SK-N-SH (cell line): ENCODE measurements around the gene BCAR3. TPM values are rescaled to one million over a fixed set of nuclear protein-coding genes. Genes with fewer than 3 reads are reported as not detected.
A peak's percentile ranks its signal among the peaks of the same experiment; 100 is the strongest.

Source experiments
- CTCF ChIA-PET: fragments of 300-600, 350-600 bp; formaldehyde crosslinking; extraction: SDS; loops from one replicate; lab custom pipeline; 2021; lab: Yijun Ruan, JAX
- POLR2A ChIA-PET: fragments of 350-600 bp; sonication (Branson Sonifier 250); formaldehyde crosslinking; extraction: SDS; loops from one replicate; lab custom pipeline; 2020; ENCODE audit warnings: antibody characterized with exemption, inconsistent platforms; lab: Yijun Ruan, JAX
- DNase-seq: peaks from one replicate; pipeline ENCODE4 v3.0.0; 2012
- H2AFZ ChIP-seq: fragments of 200-600 bp; sonication (generic); 2 replicates; pipeline ENCODE4 v1.8.1; 2016; ENCODE audit warnings: antibody characterized with exemption, mild to moderate bottlenecking, low read depth
- H3F3A ChIP-seq: fragments of 200-600 bp; sonication (generic); replicated peaks from 2 replicates; pipeline ENCODE3; 2016; ENCODE audit warnings: antibody characterized with exemption, mild to moderate bottlenecking; ENCODE audit not compliant: insufficient read depth
- H3K27ac ChIP-seq, 2 experiments: fragments of 200-500 bp in 1 of 2; fragments of 200-600 bp in 1 of 2; sonication (Bioruptor generic) in 1 of 2; sonication (generic), shearing (Covaris generic) in 1 of 2; 2 replicates each; pipeline versions ENCODE4 v1.5.1 to v1.6.1; 2014 to 2016; ENCODE audit warnings: low read depth in 2 of 2, inconsistent platforms in 1 of 2, low read length in 1 of 2, mild to moderate bottlenecking in 1 of 2, mixed read lengths in 1 of 2
- H3K27me3 ChIP-seq: fragments of 200-600 bp; sonication (generic), shearing (Covaris generic); 2 replicates; pipeline ENCODE4 v1.6.1; 2016; ENCODE audit warnings: mixed run types; ENCODE audit not compliant: insufficient read depth
- H3K36me3 ChIP-seq, 2 experiments: fragments of 200-500 bp in 1 of 2; fragments of 200-600 bp in 1 of 2; sonication (Bioruptor generic) in 1 of 2; sonication (generic) in 1 of 2; replicated peaks in 1 of 2; 2 replicates each; pipeline versions ENCODE3 to v1.5.1; 2014 to 2016; ENCODE audit warnings: low read length in 1 of 2, mild to moderate bottlenecking in 1 of 2; ENCODE audit not compliant: insufficient read depth in 2 of 2, control insufficient read depth in 1 of 2
- H3K4me1 ChIP-seq, 2 experiments: fragments of 200-500 bp in 1 of 2; fragments of 200-600 bp in 1 of 2; sonication (Bioruptor generic) in 1 of 2; sonication (generic), shearing (Covaris generic) in 1 of 2; 2 replicates each; pipeline versions ENCODE4 v1.5.1 to v1.6.1; 2014 to 2016; ENCODE audit warnings: low read depth in 1 of 2, low read length in 1 of 2, mixed run types in 1 of 2; ENCODE audit not compliant: insufficient read depth in 2 of 2, control insufficient read depth in 1 of 2
- H3K4me2 ChIP-seq: fragments of 200-600 bp; sonication (generic), shearing (Covaris generic); 2 replicates; pipeline ENCODE4 v1.6.1; 2017; ENCODE audit warnings: mixed run types
- H3K4me3 ChIP-seq, 2 experiments: fragments of 200-500 bp in 1 of 2; fragments of 200-600 bp in 1 of 2; sonication (Bioruptor generic) in 1 of 2; sonication (generic), shearing (Covaris generic) in 1 of 2; 2 replicates each; pipeline versions ENCODE4 v1.5.1 to v1.8.1; 2014 to 2016; ENCODE audit warnings: low read depth in 2 of 2, inconsistent platforms in 1 of 2, low read length in 1 of 2, mild to moderate bottlenecking in 1 of 2, mixed read lengths in 1 of 2, moderate library complexity in 1 of 2
- H3K79me2 ChIP-seq: fragments of 200-600 bp; sonication (generic); 2 replicates; pipeline ENCODE4 v1.8.1; 2017; ENCODE audit warnings: mild to moderate bottlenecking; ENCODE audit not compliant: insufficient read depth
- H3K9ac ChIP-seq: fragments of 200-600 bp; sonication (generic); 2 replicates; pipeline ENCODE4 v1.6.1; 2017; ENCODE audit warnings: mixed run types
- H3K9me2 ChIP-seq: fragments of 200-600 bp; sonication (generic); 2 replicates; pipeline ENCODE4 v1.6.1; 2017; ENCODE audit warnings: mixed run types
- H3K9me3 ChIP-seq: fragments of 200-600 bp; sonication (generic); 2 replicates; pipeline ENCODE4 v1.6.1; 2017; ENCODE audit warnings: mixed run types, mild to moderate bottlenecking, moderate library complexity
- H4K20me1 ChIP-seq: fragments of 200-600 bp; sonication (generic); 2 replicates; pipeline ENCODE4 v1.6.1; 2017; ENCODE audit warnings: mild to moderate bottlenecking, mixed run types; ENCODE audit not compliant: insufficient read depth
- ELF1 ChIP-seq: IDR thresholded peaks from 2 replicates; pipeline ENCODE4 v1.4.0; 2012
- EZH2phosphoT487 ChIP-seq: fragments of 200-600 bp; sonication (generic); IDR thresholded peaks from 2 replicates; pipeline ENCODE4 v1.6.1; 2017; ENCODE audit warnings: low read depth, mixed run types, mild to moderate bottlenecking, antibody characterized with exemption, moderate library complexity, borderline replicate concordance
- FOXJ3 ChIP-seq: sonication (generic); formaldehyde crosslinking; IDR thresholded peaks from 2 replicates; pipeline ENCODE4 v1.5.1; 2020; ENCODE audit warnings: mild to moderate bottlenecking, missing genetic modification reagents
- GATA2 ChIP-seq: sonication (generic); formaldehyde crosslinking; IDR thresholded peaks from 2 replicates; pipeline ENCODE4 v1.5.0; 2020; ENCODE audit warnings: mild to moderate bottlenecking, missing genetic modification reagents
- MEF2A ChIP-seq: IDR thresholded peaks from 2 replicates; pipeline ENCODE4 v1.4.0; 2012; ENCODE audit warnings: low read depth, borderline replicate concordance
- MXI1 ChIP-seq: IDR thresholded peaks from 2 replicates; pipeline ENCODE4 v1.6.1; 2012; ENCODE audit warnings: mild to moderate bottlenecking, low read depth, low read length, improper control_type of control experiment
- NFIC ChIP-seq: IDR thresholded peaks from 2 replicates; pipeline ENCODE4 v1.4.0; 2012; ENCODE audit warnings: borderline replicate concordance
- NRF1 ChIP-seq: IDR thresholded peaks from 2 replicates; pipeline ENCODE4 v1.6.1; 2012; ENCODE audit warnings: low read depth, mild to moderate bottlenecking, low read length
- POLR2AphosphoS5 ChIP-seq: IDR thresholded peaks from 2 replicates; pipeline ENCODE4 v1.6.1; 2012; ENCODE audit warnings: low read depth, low read length
- RAD21 ChIP-seq: IDR thresholded peaks from 2 replicates; pipeline ENCODE4 v1.6.1; 2012; ENCODE audit warnings: mild to moderate bottlenecking, low read length
- SIN3A ChIP-seq: IDR thresholded peaks from 2 replicates; pipeline ENCODE4 v1.6.1; 2012; ENCODE audit warnings: low read depth, mild to moderate bottlenecking, low read length, moderate library complexity, borderline replicate concordance
- SMC3 ChIP-seq: IDR thresholded peaks from 2 replicates; pipeline ENCODE4 v1.6.1; 2012; ENCODE audit warnings: low read depth, low read length, improper control_type of control experiment
- TAF1 ChIP-seq: IDR thresholded peaks from 2 replicates; pipeline ENCODE4 v1.6.1; 2012; ENCODE audit warnings: low read depth, mild to moderate bottlenecking, low read length, moderate library complexity, borderline replicate concordance
- TCF12 ChIP-seq: IDR thresholded peaks from 2 replicates; pipeline ENCODE4 v1.4.0; 2012
- TEAD4 ChIP-seq: IDR thresholded peaks from 2 replicates; pipeline ENCODE4 v1.4.0; 2012; ENCODE audit warnings: mild to moderate bottlenecking, borderline replicate concordance; ENCODE audit not compliant: insufficient read depth
- USF2 ChIP-seq: fragments of 150-350 bp; IDR thresholded peaks from 2 replicates; pipeline ENCODE4 v1.6.1; 2017; ENCODE audit warnings: antibody characterized with exemption, low read length, low read depth, borderline replicate concordance
- WGBS: methylation state at CpG from one replicate; pipeline ENCODE4 v1.1.6; 2017; ENCODE audit warnings: low lambda C conversion rate; 5-methylcytosine and 5-hydroxymethylcytosine counted together
- polyA plus RNA-seq, 3 experiments: library from polyadenylated mRNA; depleted of rRNA; stranded (reverse); fragments of >200 nt; gene quantifications; 2 replicates each; pipeline ENCODE4 v1.2.3, GENCODE V29; 2012
- TF ChIP-seq, protein P1 (sequence below): IDR thresholded peaks from 2 replicates; pipeline ENCODE4; 2012
- TF ChIP-seq, protein P2 (sequence below): IDR thresholded peaks from 2 replicates; pipeline ENCODE4 v1.6.1; 2012; ENCODE audit warnings: mild to moderate bottlenecking, low read depth, low read length, moderate library complexity
- TF ChIP-seq, protein P3 (sequence below): IDR thresholded peaks from 2 replicates; pipeline ENCODE4 v1.4.0; 2012; ENCODE audit warnings: low read depth, borderline replicate concordance

Gene BCAR3
- polyA plus RNA-seq, 1 of the 3 experiments (the other 2 are of a cell fraction) = 58.4 TPM

DNA sequence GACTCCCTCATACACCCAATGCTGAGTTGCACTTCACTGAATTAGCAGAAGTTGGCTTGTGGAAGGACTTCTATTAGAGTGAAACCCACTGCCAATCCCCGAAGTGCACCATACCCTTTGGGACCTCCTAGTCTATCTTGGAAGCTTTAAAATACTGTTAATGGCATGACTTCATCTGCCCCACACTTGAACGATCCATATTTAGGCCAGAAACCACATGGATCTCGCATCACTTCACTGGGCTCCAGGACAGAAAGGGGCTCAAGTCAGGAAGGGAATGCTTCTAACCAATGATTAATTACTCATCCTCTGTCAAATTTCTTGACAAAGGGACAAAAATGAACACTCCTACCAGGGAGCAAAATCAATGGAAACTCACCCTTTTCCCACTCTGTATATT, 69.1 kb downstream of the BCAR3 start:
- TF ChIP-seq SMC3 = no peak
- TF ChIP-seq, protein P1, sequence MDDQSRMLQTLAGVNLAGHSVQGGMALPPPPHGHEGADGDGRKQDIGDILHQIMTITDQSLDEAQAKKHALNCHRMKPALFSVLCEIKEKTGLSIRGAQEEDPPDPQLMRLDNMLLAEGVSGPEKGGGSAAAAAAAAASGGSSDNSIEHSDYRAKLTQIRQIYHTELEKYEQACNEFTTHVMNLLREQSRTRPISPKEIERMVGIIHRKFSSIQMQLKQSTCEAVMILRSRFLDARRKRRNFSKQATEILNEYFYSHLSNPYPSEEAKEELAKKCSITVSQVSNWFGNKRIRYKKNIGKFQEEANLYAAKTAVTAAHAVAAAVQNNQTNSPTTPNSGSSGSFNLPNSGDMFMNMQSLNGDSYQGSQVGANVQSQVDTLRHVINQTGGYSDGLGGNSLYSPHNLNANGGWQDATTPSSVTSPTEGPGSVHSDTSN = no peak
- peak overlapping the region; percentile 97 to 98 for H3K27ac ChIP-seq
- peak overlapping the region; percentile 60; the same call in 1 of the 2 replicates for H3K4me2 ChIP-seq
- no peak overlapping the region for H2AFZ ChIP-seq
- peaks cover 76% of the 10 kb centered on the region for H3F3A ChIP-seq
- no peaks in the 10 kb centered on the region for H3K27me3 ChIP-seq
- WGBS = 84% methylated on average over 3 of the region's 3 CpGs
- H4K20me1 ChIP-seq = peaks cover 18% of the 10 kb centered on the region; the same call in 1 of the 2 replicates
- ChIA-PET POLR2A (no interaction called here), CTCF (interaction anchor here (1.2 to 28.6 kb wide), 5 partner anchors 14 to 232 kb away, joined by 3 to 591 read pairs (median 5); no protein-coding TSS in a partner anchor)
- H3K9me2 ChIP-seq = no peaks in the 10 kb centered on the region
- no peaks in the 10 kb centered on the region for H3K36me3 ChIP-seq
- no peak overlapping the region for H3K4me3 ChIP-seq
- peaks cover 98% of the 10 kb centered on the region for H3K79me2 ChIP-seq
- no peaks in the 10 kb centered on the region for H3K9me3 ChIP-seq
- no peak for DNase-seq
- H3K4me1 ChIP-seq = peaks cover 84% of the 10 kb centered on the region in 2 experiments
- no peak overlapping the region; the same call in 1 of the 2 replicates for H3K9ac ChIP-seq

- H3K4me1 ChIP-seq = peaks cover 82% of the 10 kb centered on the region in 2 experiments
- DNase-seq = no peak
- no peaks in the 10 kb centered on the region for H3K27me3 ChIP-seq
- peaks cover 98% of the 10 kb centered on the region for H3K79me2 ChIP-seq
- no peaks in the 10 kb centered on the region for H3K36me3 ChIP-seq
- H4K20me1 ChIP-seq = peaks cover 22% of the 10 kb centered on the region
- no peak overlapping the region for H2AFZ ChIP-seq
- WGBS = 85% methylated on average over 5 of the region's 5 CpGs
- no peaks in the 10 kb centered on the region for H3K9me2 ChIP-seq
- H3K27ac ChIP-seq = peak overlapping the region; percentile 34 to 98
- CTCF ChIA-PET = interaction anchor here (1.2 to 6.7 kb wide), 4 partner anchors 13 to 233 kb away, joined by 3 to 36 read pairs (median 4); no protein-coding TSS in a partner anchor
- peaks cover 76% of the 10 kb centered on the region for H3F3A ChIP-seq
- no peak overlapping the region for H3K4me3 ChIP-seq
- H3K4me2 ChIP-seq = peak overlapping the region; percentile 60; the same call in 1 of the 2 replicates
- no peaks in the 10 kb centered on the region for H3K9me3 ChIP-seq
- H3K9ac ChIP-seq = no peak overlapping the region
- POLR2A ChIA-PET = no interaction called here
- TF ChIP-seq MEF2A (no peak), NRF1 (no peak), USF2 (no peak), ELF1 (no peak), EZH2phosphoT487 (no peak), TEAD4 (no peak), NFIC (no peak), MXI1 (no peak), SIN3A (no peak), TAF1 (no peak), TCF12 (no peak), GATA2 (CRISPR knock-in tag) (no peak), RAD21 (no peak), FOXJ3 (CRISPR knock-in tag) (no peak), POLR2AphosphoS5 (no peak)
- TF ChIP-seq, protein P2, sequence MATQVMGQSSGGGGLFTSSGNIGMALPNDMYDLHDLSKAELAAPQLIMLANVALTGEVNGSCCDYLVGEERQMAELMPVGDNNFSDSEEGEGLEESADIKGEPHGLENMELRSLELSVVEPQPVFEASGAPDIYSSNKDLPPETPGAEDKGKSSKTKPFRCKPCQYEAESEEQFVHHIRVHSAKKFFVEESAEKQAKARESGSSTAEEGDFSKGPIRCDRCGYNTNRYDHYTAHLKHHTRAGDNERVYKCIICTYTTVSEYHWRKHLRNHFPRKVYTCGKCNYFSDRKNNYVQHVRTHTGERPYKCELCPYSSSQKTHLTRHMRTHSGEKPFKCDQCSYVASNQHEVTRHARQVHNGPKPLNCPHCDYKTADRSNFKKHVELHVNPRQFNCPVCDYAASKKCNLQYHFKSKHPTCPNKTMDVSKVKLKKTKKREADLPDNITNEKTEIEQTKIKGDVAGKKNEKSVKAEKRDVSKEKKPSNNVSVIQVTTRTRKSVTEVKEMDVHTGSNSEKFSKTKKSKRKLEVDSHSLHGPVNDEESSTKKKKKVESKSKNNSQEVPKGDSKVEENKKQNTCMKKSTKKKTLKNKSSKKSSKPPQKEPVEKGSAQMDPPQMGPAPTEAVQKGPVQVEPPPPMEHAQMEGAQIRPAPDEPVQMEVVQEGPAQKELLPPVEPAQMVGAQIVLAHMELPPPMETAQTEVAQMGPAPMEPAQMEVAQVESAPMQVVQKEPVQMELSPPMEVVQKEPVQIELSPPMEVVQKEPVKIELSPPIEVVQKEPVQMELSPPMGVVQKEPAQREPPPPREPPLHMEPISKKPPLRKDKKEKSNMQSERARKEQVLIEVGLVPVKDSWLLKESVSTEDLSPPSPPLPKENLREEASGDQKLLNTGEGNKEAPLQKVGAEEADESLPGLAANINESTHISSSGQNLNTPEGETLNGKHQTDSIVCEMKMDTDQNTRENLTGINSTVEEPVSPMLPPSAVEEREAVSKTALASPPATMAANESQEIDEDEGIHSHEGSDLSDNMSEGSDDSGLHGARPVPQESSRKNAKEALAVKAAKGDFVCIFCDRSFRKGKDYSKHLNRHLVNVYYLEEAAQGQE = no peak
- TF ChIP-seq, protein P1 = no peak
- TF ChIP-seq, protein P3, sequence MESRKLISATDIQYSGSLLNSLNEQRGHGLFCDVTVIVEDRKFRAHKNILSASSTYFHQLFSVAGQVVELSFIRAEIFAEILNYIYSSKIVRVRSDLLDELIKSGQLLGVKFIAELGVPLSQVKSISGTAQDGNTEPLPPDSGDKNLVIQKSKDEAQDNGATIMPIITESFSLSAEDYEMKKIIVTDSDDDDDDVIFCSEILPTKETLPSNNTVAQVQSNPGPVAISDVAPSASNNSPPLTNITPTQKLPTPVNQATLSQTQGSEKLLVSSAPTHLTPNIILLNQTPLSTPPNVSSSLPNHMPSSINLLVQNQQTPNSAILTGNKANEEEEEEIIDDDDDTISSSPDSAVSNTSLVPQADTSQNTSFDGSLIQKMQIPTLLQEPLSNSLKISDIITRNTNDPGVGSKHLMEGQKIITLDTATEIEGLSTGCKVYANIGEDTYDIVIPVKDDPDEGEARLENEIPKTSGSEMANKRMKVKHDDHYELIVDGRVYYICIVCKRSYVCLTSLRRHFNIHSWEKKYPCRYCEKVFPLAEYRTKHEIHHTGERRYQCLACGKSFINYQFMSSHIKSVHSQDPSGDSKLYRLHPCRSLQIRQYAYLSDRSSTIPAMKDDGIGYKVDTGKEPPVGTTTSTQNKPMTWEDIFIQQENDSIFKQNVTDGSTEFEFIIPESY = no peak
Observed at GRCh38 chr1:93611668-93612067, 70.0 kb downstream of the BCAR3 start.
